CD4-positive, alpha-beta T cell (primary cell): ENCODE data around the gene TOLLIP. TPM values are rescaled to one million over a fixed set of nuclear protein-coding genes. Genes with fewer than 3 reads are reported as not detected.

ENCODE experiments used
- ATAC-seq: fragments of 200-7000 bp; cut with Tn5 transposase; one replicate; pipeline ENCODE4 v1.10.0; 2022; ENCODE audit warnings: mild to moderate bottlenecking; ENCODE audit not compliant: poor library complexity
- CTCF ChIA-PET: fragments of 350-600 bp; sonication (Branson Sonifier 250); formaldehyde crosslinking; loops from one replicate; lab custom pipeline; 2021; ENCODE audit warnings: antibody characterized with exemption, inconsistent platforms; lab: Charles Lee
- POLR2A ChIA-PET: fragments of 350-600 bp; sonication (Branson Sonifier 250); formaldehyde crosslinking; loops from one replicate; lab custom pipeline; 2021; ENCODE audit warnings: antibody characterized with exemption, inconsistent platforms; lab: Charles Lee
- DNase-seq, 14 experiments: peaks; one replicate each; pipeline ENCODE4 v3.0.0-alpha.2; 2013 to 2020; ENCODE audit warnings: mixed read lengths in 2 of 14
- H3K27ac ChIP-seq, 2 donors: one replicate each; pipeline versions ENCODE4 v1.5.1 to v1.7.0; 2013; ENCODE audit warnings: low read length in 2 of 2, low read depth in 1 of 2, mild to moderate bottlenecking in 1 of 2
- H3K27me3 ChIP-seq, 2 experiments: 1 replicate in 1 of 2; 2 replicates in 1 of 2; pipeline versions ENCODE4 v1.6.1 to v1.7.0; 2013; ENCODE audit warnings: low read length in 2 of 2, control low read depth in 1 of 2, mild to moderate bottlenecking in 1 of 2, moderate library complexity in 1 of 2; ENCODE audit not compliant: insufficient read depth in 2 of 2, control insufficient read depth in 1 of 2
- H3K36me3 ChIP-seq: one replicate; pipeline ENCODE4 v1.6.1; 2013; ENCODE audit warnings: low read length, control low read depth; ENCODE audit not compliant: insufficient read depth
- H3K4me1 ChIP-seq: one replicate; pipeline ENCODE4 v1.6.1; 2013; ENCODE audit warnings: low read length, control low read depth; ENCODE audit not compliant: insufficient read depth
- H3K4me3 ChIP-seq: one replicate; pipeline ENCODE4 v1.5.1; 2013; ENCODE audit warnings: mild to moderate bottlenecking, low read length, moderate library complexity
- H3K9me3 ChIP-seq, 2 experiments: 1 replicate in 1 of 2; 2 replicates in 1 of 2; pipeline versions ENCODE4 v1.6.1 to v1.7.0; 2013; ENCODE audit warnings: low read length in 2 of 2, mild to moderate bottlenecking in 2 of 2, control low read depth in 1 of 2, moderate library complexity in 1 of 2; ENCODE audit not compliant: control insufficient read depth in 1 of 2, insufficient read depth in 1 of 2
- H3K27ac Mint-ChIP-seq: one replicate; pipeline ENCODE4 v1.8.0; 2020; ENCODE audit warnings: mixed read lengths
- H3K27me3 Mint-ChIP-seq: one replicate; pipeline ENCODE4 v1.8.0; 2021; ENCODE audit warnings: mixed read lengths
- H3K36me3 Mint-ChIP-seq: one replicate; pipeline ENCODE4 v1.8.0; 2021; ENCODE audit warnings: low read depth, mixed read lengths
- H3K4me1 Mint-ChIP-seq: one replicate; pipeline ENCODE4 v1.8.0; 2021; ENCODE audit warnings: low read depth, mixed read lengths
- H3K4me3 Mint-ChIP-seq: one replicate; pipeline ENCODE4 v1.8.0; 2020; ENCODE audit warnings: mild to moderate bottlenecking, mixed read lengths
- H3K9me3 Mint-ChIP-seq: one replicate; pipeline ENCODE4 v1.8.0; 2020; ENCODE audit warnings: mixed read lengths
- CTCF ChIP-seq: fragments of 200-600 bp; IDR thresholded peaks from one replicate; pipeline ENCODE4 v1.8.0; 2022; ENCODE audit warnings: antibody characterized with exemption, mild to moderate bottlenecking
- intact Hi-C, 2 experiments: fragments of 100-400 bp; cut with DNase I in 1 of 2; cut with micrococcal nuclease in 1 of 2; formaldehyde crosslinking; loops; one replicate each; pipeline versions ENCODE4 v1.15.1 to v1.9.0; 2023 to 2025; cut with DNase I, micrococcal nuclease
- total RNA-seq, 174 experiments: library from RNA in 2 of 174; stranded (reverse) in 2 of 174; gene quantifications; one replicate each; pipeline ENCODE4 v1.2.3 and lab custom pipeline; 2021 to 2026

Gene TOLLIP
- total RNA-seq, 2 experiments from 2014 or later = 38.9 to 41.0 TPM

- Mint-ChIP-seq H3K4me1 (peaks cover 7% of the 10 kb centered on the region), H3K4me3 (no peak overlapping the region), H3K27ac (no peak overlapping the region), H3K9me3 (no peaks in the 10 kb centered on the region), H3K36me3 (no peaks in the 10 kb centered on the region), H3K27me3 (peaks cover 6% of the 10 kb centered on the region)
- ChIA-PET POLR2A (no interaction called here), CTCF (no interaction called here)
- no peaks in the 10 kb centered on the region for H3K27me3 ChIP-seq
- ATAC-seq (no peak), DNase-seq (peak in 1 of 14 experiments; percentile 35)
- peaks cover 0 to 15% of the 10 kb centered on the region in 2 experiments for H3K9me3 ChIP-seq
- no peak for TF ChIP-seq CTCF
- no peaks in the 10 kb centered on the region for H3K36me3 ChIP-seq
- no peak overlapping the region for H3K4me3 ChIP-seq
- intact Hi-C loops = no loop called here
- H3K4me1 ChIP-seq = peaks cover 5% of the 10 kb centered on the region
- no peak overlapping the region for H3K27ac ChIP-seq
These were observed 21.0 kb upstream of the TOLLIP start for GRCh38 chr11:1330473-1330872.

GRCh38 chr11:1327064-1327460, 17.6 kb upstream of the TOLLIP start:
- no peak for TF ChIP-seq CTCF
- H3K9me3 ChIP-seq = peaks cover 0 to 15% of the 10 kb centered on the region in 2 experiments
- H3K36me3 ChIP-seq = no peaks in the 10 kb centered on the region
- intact Hi-C loops = loop anchor here in 1 of 2 experiments (1.0 kb wide), 1 partner anchor 29 kb away; no protein-coding TSS in a partner anchor
- H3K27ac ChIP-seq = no peak overlapping the region
- no peaks in the 10 kb centered on the region for H3K4me1 ChIP-seq
- ATAC-seq (no peak), DNase-seq (no peak)
- no peaks in the 10 kb centered on the region for H3K9me3 Mint-ChIP-seq
- no peak overlapping the region for H3K4me3 Mint-ChIP-seq
- no peak overlapping the region for H3K4me3 ChIP-seq
- H3K27me3 Mint-ChIP-seq = peaks cover 23% of the 10 kb centered on the region
- H3K27me3 ChIP-seq = no peaks in the 10 kb centered on the region
- H3K36me3 Mint-ChIP-seq = no peaks in the 10 kb centered on the region
- CTCF ChIA-PET = no interaction called here
- no peaks in the 10 kb centered on the region for H3K4me1 Mint-ChIP-seq
- no peak overlapping the region for H3K27ac Mint-ChIP-seq
- POLR2A ChIA-PET = interaction anchor here (1.1 kb wide), 1 partner anchor 17 kb away, joined by 3 read pairs; no protein-coding TSS in a partner anchor

- Mint-ChIP-seq H3K27me3 (peaks cover 23% of the 10 kb centered on the region), H3K36me3 (no peaks in the 10 kb centered on the region), H3K4me1 (no peaks in the 10 kb centered on the region), H3K4me3 (no peak overlapping the region), H3K9me3 (no peaks in the 10 kb centered on the region), H3K27ac (no peak overlapping the region)
- Histone ChIP-seq H3K27me3 (no peaks in the 10 kb centered on the region), H3K4me1 (no peaks in the 10 kb centered on the region), H3K9me3 (peaks cover 0 to 15% of the 10 kb centered on the region in 2 experiments), H3K36me3 (no peaks in the 10 kb centered on the region), H3K4me3 (no peak overlapping the region), H3K27ac (no peak overlapping the region)
- no peak for TF ChIP-seq CTCF
- no peak for ATAC-seq
- intact Hi-C loops = loop anchor here in 1 of 2 experiments (1.0 kb wide), 1 partner anchor 28 kb away; no protein-coding TSS in a partner anchor
- CTCF ChIA-PET = no interaction called here
- DNase-seq = no peak
- POLR2A ChIA-PET = interaction anchor here (1.1 kb wide), 1 partner anchor 17 kb away, joined by 3 read pairs; no protein-coding TSS in a partner anchor
These were observed 17.1 kb upstream of the TOLLIP start for GRCh38 chr11:1326435-1327063.
